Kidney capillary endothelial cell (primary cell): ENCODE data around the gene FBXW5.

Experiments
- DNase-seq: peaks from one replicate; pipeline ENCODE4 v3.0.0-alpha.2; 2018; ENCODE audit warnings: low spot score

The FBXW5 gene

DNA sequence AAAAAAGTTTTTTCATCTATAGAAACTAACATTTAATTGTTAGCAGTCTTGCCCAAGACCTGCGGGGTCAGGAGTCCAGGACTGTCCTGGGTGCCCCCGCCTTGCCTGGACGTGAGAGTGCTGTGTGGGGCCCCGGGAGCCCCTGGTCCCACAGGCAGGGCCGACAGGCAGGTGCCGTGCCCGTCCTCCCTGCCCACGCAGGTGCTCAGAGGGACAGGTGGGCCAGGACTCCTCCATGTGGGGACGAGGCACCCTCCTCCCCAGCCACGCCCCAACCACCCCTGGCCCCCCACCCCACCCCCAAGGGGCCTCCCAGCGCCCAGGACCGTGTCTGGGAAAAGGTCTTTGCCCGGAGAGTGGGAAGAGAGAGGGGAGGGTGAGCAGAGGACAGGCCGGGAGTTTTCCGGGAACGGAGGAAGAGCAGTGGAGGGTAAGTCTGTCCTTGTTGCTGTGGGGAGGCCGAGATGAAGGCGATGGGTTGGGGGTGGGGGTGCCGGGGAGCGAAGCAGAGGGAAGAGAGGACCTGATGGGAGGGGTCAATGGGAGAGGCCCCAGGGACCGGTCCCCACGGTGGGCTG is 4.8 kb upstream of the FBXW5 start:
- no peak for DNase-seq

DNA sequence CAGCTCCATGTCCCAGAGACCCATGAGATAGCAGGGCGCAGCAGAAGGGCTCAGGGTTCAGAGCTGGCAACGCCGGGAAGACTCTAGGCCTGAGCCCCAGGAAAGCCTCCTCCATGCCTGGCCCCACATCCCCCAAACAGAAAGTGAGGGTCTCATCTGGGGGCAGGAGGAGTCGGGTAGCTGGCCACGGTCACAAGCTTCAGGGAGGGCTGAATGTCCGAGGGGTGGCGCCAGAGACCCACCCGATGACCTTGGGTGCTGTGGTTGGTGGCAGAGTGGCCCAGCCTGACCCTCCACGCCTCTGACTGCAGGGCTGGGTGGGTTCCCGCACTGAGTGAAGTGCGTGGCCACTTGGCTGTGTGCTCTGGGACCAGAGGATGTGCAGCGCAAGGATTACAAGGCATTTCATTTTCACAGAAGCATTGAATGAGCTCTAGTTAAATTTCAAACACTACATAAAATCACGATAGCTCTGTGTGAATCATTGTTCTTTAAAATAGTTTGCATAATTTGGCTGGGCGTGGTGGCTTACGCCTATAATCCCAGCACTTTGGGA is 3.5 kb upstream of the FBXW5 start:
- DNase-seq, result peak; percentile 38

DNA sequence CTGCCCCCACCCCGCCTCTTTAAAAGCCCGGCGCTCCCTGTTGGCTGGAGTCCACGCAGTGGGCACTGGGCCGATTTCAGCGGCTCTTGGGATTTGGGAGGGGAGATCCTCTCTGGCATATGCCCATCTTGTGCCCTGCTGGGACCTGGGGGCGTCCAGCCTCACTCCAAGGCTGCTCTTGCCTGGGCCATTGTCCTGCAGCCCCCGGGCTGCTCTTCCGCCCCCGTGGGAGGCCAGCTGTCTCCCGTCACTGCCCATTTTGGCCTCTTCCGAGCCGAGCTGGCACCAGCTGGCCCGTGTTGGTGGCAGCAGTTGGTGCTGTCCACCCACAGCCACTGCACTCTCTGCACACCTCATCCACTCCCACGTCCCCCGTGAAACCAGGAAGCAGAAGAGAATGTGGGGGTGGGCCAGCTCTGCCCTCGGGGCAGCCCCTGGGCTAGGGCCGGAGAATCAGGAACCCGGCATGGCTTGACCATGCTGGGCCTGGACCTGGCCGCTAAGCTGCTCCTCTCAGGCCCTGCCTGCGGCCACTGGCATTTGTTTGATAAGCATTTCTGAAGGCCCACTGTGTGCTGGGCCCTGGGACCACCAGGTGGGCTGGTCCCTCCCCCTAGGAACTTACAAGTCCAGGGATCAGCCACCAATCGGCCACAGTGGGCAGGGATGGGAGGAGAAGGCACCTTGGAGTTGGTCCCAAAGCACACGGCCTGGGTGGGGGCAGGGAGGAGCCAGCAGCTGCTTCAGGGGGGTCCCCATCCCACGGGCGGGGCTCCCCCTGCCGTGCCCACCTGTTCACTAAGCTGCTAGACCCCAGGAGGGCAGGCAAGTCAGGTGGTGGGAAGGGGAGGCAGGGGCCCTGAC is 2.7 kb upstream of the FBXW5 start:
- DNase-seq, result no peak

DNA sequence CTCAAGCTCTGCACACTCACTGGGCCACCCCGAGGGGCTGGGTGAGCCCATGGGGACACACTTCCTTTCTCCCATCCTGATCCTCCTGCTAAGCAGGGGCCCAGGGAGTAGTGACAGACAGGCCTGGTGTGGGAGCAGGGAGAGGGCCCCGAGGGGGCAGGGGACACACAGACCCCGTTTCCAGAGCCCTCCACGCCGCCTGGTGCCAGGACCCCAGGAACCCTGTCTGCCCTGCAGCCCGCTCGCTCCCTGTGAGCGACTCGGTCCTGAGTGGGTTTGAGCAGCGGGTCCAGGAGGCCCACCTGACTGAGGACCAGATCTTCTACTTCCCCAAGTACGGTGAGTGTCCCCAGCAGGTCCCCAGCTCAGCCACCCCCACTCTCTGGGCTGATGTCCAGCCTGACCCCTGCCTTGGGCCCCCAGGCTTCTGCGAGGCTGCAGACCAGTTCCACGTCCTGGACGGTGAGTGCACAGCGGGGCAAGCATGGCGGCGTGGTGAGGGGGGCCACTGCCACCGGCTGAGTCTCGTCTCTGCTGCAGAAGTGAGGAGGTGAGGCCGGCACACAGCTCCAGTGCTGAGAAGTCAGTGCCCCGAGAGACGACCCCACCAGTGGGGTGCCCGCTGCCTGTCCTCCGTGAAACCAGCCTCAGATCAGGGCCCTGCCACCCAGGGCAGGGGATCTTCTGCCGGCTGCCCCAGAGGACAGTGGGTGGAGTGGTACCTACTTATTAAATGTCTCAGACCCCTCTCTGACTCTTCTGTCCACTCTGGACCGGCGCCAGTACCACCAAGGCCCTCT is 1.9 kb upstream of the FBXW5 start:
- DNase-seq, result no peak

DNA sequence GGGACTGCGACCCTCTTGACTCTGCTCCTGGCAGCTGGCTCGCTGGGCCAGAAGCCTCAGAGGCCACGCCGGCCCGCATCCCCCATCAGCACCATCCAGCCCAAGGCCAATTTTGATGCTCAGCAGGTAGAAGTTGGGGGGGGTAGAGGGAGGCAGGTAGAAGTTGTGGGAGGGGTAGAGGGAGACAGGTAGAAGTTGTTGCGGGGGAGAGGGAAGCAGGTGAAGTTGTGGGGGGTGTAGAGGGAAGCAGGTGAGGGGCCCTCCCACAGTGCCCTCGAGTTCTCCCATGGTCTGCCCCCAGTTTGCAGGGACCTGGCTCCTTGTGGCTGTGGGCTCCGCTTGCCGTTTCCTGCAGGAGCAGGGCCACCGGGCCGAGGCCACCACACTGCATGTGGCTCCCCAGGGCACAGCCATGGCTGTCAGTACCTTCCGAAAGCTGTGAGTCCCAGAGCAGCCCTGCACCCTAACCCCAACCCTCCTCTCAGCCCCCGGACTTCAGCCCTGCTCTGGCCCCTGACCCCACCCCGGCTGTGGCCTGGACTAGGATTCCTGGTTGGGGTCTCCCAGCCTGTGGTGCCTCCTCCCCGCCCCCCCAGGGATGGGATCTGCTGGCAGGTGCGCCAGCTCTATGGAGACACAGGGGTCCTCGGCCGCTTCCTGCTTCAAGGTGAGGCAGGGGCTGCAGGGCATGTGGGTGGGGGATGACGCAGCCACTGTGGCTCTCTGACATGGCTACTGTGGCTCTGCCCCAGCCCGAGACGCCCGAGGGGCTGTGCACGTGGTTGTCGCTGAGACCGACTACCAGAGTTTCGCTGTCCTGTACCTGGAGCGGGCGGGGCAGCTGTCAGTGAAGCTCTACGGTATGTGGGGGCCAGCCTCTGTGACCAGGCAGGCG is 1.0 kb upstream of the FBXW5 start:
- DNase-seq, result no peak

DNA sequence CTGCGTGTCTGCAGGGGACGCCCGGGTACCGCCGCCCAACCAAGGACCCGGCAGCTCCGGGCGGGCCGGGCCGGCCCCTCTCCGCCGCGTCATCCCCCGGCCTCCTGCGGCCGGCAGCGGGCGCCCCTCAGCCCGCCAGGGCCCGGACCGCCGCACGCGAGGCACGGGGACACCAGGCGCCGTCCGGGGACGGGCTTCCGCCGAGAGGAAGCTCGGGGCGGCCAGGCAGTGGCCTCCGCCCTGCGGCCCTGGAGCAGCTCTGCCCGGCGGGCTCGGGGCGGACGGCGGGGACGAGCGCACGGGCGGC is 373 bp downstream of the FBXW5 start:
- DNase-seq, result peak; percentile 69

DNA sequence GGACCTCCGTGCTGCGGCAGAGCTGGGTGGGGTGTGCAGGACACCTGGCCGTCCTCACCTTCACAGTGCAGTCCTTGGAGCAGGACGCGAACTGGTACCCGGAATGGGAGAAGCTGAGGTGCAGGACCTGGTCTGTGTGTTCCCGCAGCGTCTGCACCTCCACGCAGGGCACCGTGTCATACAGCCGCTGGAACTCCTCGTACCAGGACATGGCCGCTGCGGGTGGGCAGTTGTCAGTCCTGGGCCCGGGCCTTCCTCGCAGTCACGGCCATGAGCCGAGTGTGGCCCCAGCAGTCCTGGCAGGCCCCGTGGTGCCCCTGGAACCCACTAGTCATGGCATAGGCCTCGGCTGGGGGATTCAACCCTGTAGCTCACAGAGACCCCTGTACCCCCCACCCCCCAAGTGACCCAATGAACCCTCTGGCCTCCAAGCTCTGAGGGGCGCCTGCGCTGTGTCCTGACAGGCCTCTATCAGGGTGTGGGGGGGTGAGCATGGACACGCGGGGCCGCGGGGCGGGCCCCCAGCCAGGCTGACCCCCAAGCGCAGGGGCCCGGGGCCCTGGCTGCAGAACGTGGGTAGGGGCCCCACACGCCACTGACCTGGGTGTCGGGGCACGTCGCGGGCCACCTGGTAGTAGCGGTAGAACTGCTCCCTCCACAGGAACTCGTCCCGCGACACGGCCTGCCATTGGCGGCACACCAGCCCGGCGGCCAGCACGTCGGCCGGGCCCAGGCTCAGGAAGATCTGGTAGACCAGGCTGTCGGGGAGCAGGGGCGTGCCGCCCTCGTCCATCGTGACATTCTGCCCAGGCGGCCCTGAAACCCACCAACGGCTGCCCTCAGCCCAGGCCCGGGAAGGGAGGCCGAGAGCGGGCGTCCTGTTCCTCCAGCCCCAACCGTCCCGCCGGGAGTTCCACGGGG is 987 bp downstream of the FBXW5 start:
- peak; percentile 27 for DNase-seq

DNA sequence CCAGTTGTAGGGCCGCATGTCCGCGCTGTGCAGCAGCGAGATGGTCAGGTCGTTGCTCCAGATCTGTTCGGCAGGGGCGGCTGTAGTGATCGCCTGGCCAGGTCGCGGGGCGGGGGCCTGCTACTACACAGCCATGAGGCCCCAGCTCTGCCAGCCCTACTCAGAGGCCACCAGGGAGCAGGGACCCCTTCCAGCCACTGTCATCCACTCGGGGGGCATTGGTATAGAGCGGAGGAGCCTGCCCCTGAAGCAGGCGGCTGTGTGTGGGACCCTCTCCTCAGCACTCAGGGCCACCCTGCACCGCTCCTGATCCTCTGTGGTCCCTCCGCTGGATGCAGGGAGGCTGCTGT is 1.7 kb downstream of the FBXW5 start:
- DNase-seq, result no peak

DNA sequence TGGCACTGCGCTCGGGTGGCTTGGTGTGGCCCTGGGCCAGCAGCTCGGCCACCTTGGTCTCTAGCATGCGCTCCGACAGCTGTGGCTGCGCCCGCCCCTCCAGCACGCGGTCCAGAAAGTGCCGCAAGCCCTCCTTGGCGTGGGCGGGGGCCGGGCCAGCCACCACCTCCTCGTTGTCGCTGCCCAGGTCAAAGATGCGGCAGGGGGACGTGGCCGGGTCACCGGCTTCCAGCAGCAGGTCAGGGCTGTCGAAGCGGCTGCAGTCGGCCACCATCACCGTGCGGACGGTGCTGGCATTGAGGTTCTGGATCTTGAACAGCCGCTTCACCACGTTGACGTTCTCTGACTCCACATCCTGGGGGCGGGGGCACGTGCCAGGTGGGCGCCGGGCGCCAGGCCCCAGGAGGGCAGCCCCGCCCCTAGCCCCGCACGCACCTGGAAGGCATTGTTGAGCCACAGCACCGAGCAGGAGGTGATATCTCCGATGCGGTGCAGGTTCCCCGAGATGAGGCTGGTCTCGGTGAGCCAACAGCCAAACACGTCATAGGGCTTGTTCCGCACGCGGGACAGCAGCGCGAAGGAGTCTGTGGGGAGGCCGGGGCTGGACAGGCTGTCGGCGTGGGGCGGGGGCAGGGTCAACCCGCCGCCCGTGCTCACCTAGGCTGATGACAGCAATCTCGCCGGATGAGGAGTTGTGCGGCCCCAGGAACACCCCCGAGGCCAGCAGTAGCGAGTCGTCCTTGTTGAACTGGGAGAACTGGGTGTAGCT is 2.2 kb downstream of the FBXW5 start:
- no peak for DNase-seq

DNA sequence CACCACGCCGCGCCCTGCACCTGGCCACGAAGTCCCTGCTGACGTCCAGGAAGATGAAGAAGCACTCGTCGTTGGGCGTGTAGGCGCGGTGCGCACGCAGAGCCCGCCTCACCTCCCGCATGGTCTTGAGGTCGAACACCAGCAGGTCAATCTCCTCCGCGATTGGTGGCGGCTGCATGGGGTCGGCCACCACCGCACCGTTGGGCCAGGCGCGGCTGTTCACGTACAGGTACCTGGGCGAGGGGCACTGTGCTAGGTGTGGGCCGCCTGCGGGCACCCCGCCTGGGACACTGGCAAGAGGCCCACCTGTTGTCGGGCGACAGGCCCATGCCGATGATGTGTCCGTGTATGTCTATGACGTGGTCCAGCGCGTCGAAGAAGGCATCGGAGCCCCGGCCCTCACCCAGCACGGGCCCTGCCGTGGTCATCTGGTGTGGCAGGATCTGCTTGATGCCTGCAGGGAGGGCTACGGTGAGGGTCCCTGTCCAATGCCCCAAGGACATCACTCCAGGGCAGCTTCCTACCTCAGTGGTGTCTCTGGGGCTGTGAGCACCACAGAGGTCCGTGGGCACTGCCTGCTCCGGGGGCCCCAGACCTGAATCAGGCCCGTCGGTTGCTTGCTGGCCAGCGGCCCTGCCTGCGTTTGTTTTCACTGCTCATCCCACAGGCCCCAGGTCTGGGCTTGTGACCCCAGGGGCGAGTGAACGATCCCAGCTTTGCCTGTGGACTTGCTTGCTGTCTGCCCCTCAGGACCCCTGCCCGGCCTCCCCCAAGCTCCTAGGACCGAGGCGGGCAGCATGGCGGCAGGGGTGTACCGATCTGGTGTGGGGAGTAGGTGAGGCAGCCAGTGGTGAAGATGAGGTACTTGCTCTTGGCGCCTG is 3.1 kb downstream of the FBXW5 start:
- no peak for DNase-seq

DNA sequence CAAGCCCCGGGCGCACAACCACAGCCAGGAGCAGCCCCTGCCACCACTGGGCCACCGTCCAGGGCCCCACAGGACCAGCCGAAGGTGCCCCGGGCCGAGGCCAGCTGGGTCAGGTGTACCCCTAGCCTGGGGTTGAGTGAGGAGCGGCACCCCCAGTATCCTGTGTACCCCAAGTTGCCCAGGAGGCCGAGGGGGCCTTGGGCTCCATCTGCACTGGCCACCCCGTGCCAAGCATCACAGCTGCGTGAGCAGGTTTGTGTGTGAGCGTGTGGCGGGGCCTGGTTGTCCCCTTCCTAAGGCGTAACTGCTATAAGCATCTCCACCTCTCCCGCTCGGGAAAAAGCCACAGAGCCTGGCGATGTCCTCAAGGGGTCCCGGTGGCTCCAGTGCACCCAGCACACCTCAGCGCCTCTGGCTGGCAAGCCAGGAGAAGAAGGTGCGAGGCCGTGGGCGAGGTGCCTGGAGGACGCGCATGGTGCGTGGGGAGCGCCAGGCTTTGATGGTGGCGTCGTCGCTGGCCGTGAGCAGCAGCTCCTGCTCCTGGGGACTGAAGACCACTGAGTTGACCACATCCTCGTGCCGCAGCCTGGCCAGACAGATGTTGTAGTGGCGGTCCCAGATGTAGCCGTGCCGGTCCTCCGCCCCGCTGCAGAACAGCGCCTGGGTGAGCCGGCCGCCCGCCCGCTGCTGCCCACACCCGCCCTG is 3.9 kb downstream of the FBXW5 start:
- DNase-seq, result no peak

DNA sequence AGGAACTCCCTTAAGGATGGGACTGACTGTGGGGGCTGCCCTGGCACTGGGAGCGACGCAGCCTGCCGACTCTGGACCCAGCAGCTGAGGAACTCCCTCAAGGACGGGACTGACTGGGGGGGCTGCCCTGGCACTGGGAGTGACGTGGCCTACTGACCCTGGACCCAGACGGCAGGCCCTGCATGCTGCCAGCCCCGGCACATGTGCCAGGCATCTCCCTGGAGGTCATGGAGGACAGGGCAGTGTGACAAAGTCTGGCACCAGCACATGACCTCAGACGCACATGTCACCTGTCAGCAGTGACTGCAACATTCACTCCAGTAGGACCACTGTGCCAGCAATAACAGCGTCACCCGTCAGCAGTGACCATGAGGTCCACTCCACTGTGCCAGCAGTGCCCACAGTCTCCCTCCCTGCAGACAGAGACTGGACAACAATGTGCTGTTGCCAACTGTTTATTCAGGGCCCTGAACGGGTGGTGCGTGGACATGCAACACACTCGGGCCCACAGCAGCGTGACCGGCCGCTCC is 4.5 kb downstream of the FBXW5 start:
- DNase-seq, result no peak

DNA sequence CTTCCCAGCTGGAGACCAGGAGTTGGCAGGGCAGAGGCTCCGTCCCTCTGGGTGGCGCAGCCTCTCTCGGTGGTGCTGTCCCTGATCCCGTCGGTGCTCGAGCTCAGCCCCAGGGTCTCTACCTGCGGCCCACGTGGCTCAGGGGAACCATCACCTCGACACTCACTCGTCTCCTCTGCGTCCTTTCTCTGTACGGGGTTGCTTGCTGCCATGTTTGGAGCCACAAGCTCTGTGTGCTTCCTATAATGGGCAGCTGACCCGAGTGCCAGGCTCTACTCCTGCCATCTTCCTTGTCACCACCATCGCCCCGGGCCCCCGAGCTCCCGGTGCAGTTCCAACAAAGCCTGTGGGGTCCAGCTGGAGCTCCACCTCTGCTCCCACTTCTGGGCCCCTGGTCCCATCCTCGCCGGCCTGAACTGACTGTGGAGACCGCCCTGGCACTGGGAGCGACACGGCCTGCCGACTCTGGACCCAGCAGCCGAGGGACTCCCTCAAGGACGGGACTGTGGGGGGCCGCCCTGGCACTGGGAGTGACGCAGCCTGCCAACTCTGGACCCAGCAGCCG is 5.0 kb downstream of the FBXW5 start:
- no peak for DNase-seq

DNA sequence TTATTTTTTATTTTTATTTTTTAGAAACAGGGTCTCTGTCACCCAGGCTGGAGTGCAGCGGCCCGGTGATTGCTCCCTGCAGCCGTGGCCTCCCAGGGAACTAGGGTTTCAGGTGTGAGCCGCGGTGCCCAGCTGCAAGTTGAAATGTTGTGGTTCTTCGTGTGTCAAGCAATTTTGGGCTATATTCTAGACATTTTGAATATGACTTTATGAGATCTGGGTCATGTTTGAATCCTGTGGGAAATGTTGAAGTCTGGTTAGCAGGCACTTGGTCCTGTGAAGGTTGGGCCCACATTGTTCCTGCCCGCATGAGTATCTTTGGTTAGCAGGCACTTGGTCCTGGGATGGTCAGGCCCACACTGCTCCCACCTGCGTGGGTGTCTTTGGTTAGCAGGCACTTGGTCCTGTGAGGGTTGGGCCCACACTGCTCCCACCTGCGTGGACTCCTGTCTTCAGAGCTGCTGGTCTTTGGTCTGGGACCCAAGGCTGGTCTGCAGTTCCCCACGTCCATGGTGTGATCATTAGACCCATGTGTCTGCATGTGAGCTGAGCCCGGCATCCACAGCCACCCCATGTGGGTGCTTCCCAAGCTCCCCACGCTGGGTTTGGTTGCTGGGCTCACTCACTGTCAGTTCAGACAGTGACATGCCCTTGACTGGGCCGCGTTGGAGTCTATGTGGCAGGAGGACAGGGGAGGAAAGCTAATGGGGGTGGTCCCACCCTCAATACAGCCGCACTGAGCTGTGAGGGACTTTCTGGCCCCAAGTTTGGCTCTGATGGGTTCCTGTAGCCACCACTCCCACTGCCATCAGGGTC is 7.1 kb downstream of the FBXW5 start:
- no peak for DNase-seq

DNA sequence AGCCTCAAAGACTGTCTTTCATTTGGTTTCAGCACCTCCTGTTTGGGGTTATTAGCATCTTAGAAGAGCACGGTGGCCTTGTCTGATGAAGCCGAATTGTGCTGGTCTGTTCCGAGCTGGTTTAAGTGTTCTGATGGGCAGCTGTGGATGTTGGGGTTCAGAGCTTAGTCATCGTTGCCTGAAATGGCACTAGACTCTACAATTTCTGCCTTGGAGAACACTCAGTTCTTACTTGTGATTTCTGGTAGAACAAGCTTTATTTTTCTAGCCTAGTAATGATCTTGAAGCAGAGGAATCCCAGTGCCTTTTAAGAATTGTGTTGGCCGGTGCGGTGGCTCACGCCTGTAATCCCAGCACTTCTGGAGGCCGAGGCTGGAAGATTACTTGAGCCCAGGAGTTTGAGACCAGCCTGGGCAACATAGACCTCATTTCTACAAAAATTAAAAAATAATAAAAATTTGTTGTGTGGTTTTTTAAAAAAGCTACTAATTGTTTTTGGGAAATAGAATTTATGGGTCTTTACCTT is 7.8 kb downstream of the FBXW5 start:
- no peak for DNase-seq

DNA sequence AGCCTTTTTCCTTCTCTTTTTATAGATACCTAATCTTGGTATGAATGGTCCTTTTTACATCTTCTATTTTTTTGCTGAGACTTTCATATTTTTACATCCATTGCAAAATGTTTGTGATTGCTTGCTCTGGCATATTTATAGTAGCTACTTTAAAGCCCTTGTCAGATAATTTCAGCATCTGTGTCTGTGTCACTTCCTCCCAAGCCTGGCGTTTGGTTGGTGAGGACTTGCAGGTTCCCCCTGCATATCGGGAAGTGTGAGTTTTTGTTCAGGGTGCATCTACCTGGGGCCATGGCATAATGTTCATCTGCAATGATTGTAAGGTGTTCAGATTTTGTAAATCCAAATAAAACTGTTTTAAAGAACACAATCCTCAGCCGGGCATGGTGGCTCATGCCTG is 8.9 kb downstream of the FBXW5 start:
- DNase-seq, result no peak

DNA sequence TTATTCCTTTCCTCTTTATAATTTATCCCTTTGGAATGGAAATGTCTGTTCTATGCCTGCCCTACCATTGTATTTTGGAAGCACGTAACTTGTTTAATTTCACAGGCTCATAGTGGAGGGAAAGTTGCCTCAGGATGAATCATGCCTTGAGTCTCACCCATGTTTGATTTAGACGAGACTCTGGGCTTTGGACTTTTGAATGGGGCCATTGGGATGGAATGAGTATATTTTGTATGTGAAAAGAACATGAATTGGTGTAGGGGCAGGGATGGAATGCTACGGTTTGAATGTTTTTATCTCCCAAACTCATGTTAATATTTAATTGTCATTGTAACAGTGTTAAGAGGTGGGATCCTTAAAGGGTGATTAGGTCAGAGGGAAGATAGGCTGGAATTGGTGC is 10.3 kb downstream of the FBXW5 start:
- DNase-seq, result no peak
